HG02610 (cell line): ENCODE measurements around the gene TSPAN1.

ENCODE experiments used
- ATAC-seq: cut with Tn5 transposase; IDR thresholded peaks from one replicate; pipeline ENCODE4 v1.9.1; 2021; ENCODE audit warnings: mild to moderate bottlenecking, moderate library complexity; ENCODE audit not compliant: unreplicated experiment

The TSPAN1 gene

GRCh38 chr1:46186076-46186475 is 11.2 kb downstream of the TSPAN1 start:
- no peak for ATAC-seq

- ATAC-seq: no peak
Measured at GRCh38 chr1:46187106-46187869, 12.4 kb downstream of the TSPAN1 start.

- ATAC-seq: no peak
Measured at GRCh38 chr1:46188295-46189030, 13.6 kb downstream of the TSPAN1 start.

- ATAC-seq: no peak
Measured at GRCh38 chr1:46190539-46190938, 15.7 kb downstream of the TSPAN1 start.

- ATAC-seq: no peak
Measured at GRCh38 chr1:46191033-46191701, 16.3 kb downstream of the TSPAN1 start.

- ATAC-seq: no peak
Measured at GRCh38 chr1:46192171-46192570, 17.3 kb downstream of the TSPAN1 start.

- ATAC-seq: no peak
Measured at GRCh38 chr1:46193285-46193684, 18.4 kb downstream of the TSPAN1 start.

- no peak for ATAC-seq
Measured at GRCh38 chr1:46193984-46194570, 19.2 kb downstream of the TSPAN1 start.

GRCh38 chr1:46194641-46195193 is 19.8 kb downstream of the TSPAN1 start:
- no peak for ATAC-seq

GRCh38 chr1:46196609-46197008 is 21.7 kb downstream of the TSPAN1 start:
- ATAC-seq: no peak

- no peak for ATAC-seq
Measured at GRCh38 chr1:46197560-46197963, 22.7 kb downstream of the TSPAN1 start.

GRCh38 chr1:46197964-46198811 is 23.3 kb downstream of the TSPAN1 start, which contains the start of gene POMGNT1:
POMGNT1 (minus strand) TSS chr1:46198434; CDS start chr1:46197821, 613 bp downstream.
- peak; percentile 87 for ATAC-seq

- ATAC-seq: no peak
Measured at GRCh38 chr1:46199233-46199749, 24.4 kb downstream of the TSPAN1 start.

GRCh38 chr1:46203738-46204405 is 29.0 kb downstream of the TSPAN1 start:
- no peak for ATAC-seq

- ATAC-seq: no peak
Measured at GRCh38 chr1:46204406-46204742, 29.5 kb downstream of the TSPAN1 start.

GRCh38 chr1:46205141-46205540 is 30.3 kb downstream of the TSPAN1 start:
- no peak for ATAC-seq

GRCh38 chr1:46205791-46206190 is 30.9 kb downstream of the TSPAN1 start:
- no peak for ATAC-seq

GRCh38 chr1:46206399-46206798 is 31.5 kb downstream of the TSPAN1 start:
- no peak for ATAC-seq

- no peak for ATAC-seq
Measured at GRCh38 chr1:46210561-46210960, 35.7 kb downstream of the TSPAN1 start.
